Gastroesophageal sphincter (tissue), 3 donors: ENCODE results near the gene UGT1A3.

Source experiments
- CTCF ChIP-seq, 4 experiments: fragments of 200-600 bp in 2 of 4; fragments of 450-650 bp in 2 of 4; sonication (generic) in 1 of 4; IDR thresholded peaks; one replicate each; pipeline ENCODE4 v1.5.1; 2017 to 2019; ENCODE audit warnings: antibody characterized with exemption in 4 of 4, mild to moderate bottlenecking in 2 of 4, moderate library complexity in 2 of 4
- EP300 ChIP-seq: sonication (generic); formaldehyde crosslinking; IDR thresholded peaks from one replicate; pipeline ENCODE4 v1.6.1; 2017; ENCODE audit warnings: antibody characterized with exemption, mild to moderate bottlenecking
- POLR2A ChIP-seq, 2 donors: fragments of 450-650 bp; IDR thresholded peaks; one replicate each; pipeline ENCODE4 v1.6.1; 2017; ENCODE audit warnings: antibody characterized with exemption in 2 of 2, mild to moderate bottlenecking in 2 of 2, moderate library complexity in 1 of 2
- POLR2AphosphoS5 ChIP-seq: sonication (generic); formaldehyde crosslinking; IDR thresholded peaks from one replicate; pipeline ENCODE4 v1.6.1; 2017; ENCODE audit warnings: antibody characterized with exemption

- TF ChIP-seq CTCF (IDR thresholded peaks at IDR 0.05): no peak
- TF ChIP-seq EP300: no peak
- TF ChIP-seq POLR2A (IDR thresholded peaks at IDR 0.05): no peak
- no peak for TF ChIP-seq POLR2AphosphoS5
These were observed 72.7 kb downstream of the UGT1A3 start for GRCh38 chr2:233801357-233802131.
